ENCODE data around the gene STX2. TPM values are rescaled to one million over a fixed set of nuclear protein-coding genes. Genes with fewer than 3 reads are reported as not detected.

STX2 gene
- total RNA-seq, 1 donor from 2014 or later = 33.0 TPM

- Histone ChIP-seq H2AFZ (ENCODE audit: low read depth, low read length) (no peak overlapping the region), H3K9ac (ENCODE audit: low read length) (no peak overlapping the region), H3K4me2 (ENCODE audit: low read length) (peak overlapping the region; percentile 63), H3K27ac (ENCODE audit: low read depth, low read length) (no peak overlapping the region), H3K79me2 (ENCODE audit: insufficient read depth, low read length) (peaks cover 18% of the 10 kb centered on the region), H3K9me3 (ENCODE audit: insufficient read depth, low read depth, low read length) (no peaks in the 10 kb centered on the region), H3K4me3 (ENCODE audit: insufficient read depth, low read depth, low read length) (no peak overlapping the region), H3K4me1 (ENCODE audit: insufficient read depth, low read length) (no peaks in the 10 kb centered on the region), H4K20me1 (ENCODE audit: insufficient read depth, low read length) (peaks cover 7% of the 10 kb centered on the region), H3K36me3 (ENCODE audit: insufficient read depth, low read length) (peaks cover 8% of the 10 kb centered on the region), H3K27me3 (ENCODE audit: insufficient read depth, low read length) (no peaks in the 10 kb centered on the region)
- no peak overlapping the region for H3K4me3 Mint-ChIP-seq (ENCODE audit: unreplicated experiment)
- H3K4me1 Mint-ChIP-seq (ENCODE audit: low read depth, unreplicated experiment) = peaks cover 19% of the 10 kb centered on the region
- H3K27me3 Mint-ChIP-seq (ENCODE audit: low read depth, unreplicated experiment) = no peaks in the 10 kb centered on the region
- FAIRE-seq = no peak
- no peak for DNase-seq (ENCODE audit: low read depth)
- H3K9me3 Mint-ChIP-seq (ENCODE audit: unreplicated experiment) = no peaks in the 10 kb centered on the region
- no peak for TF ChIP-seq EZH2 (IDR thresholded peaks at IDR 0.05; ENCODE audit: insufficient read depth, low read length)
- TF ChIP-seq, protein P1, sequence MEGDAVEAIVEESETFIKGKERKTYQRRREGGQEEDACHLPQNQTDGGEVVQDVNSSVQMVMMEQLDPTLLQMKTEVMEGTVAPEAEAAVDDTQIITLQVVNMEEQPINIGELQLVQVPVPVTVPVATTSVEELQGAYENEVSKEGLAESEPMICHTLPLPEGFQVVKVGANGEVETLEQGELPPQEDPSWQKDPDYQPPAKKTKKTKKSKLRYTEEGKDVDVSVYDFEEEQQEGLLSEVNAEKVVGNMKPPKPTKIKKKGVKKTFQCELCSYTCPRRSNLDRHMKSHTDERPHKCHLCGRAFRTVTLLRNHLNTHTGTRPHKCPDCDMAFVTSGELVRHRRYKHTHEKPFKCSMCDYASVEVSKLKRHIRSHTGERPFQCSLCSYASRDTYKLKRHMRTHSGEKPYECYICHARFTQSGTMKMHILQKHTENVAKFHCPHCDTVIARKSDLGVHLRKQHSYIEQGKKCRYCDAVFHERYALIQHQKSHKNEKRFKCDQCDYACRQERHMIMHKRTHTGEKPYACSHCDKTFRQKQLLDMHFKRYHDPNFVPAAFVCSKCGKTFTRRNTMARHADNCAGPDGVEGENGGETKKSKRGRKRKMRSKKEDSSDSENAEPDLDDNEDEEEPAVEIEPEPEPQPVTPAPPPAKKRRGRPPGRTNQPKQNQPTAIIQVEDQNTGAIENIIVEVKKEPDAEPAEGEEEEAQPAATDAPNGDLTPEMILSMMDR (IDR thresholded peaks at IDR 0.05; ENCODE audit: insufficient read depth, low read depth, low read length) = no peak
- peaks cover 4% of the 10 kb centered on the region for H3K36me3 Mint-ChIP-seq (ENCODE audit: low read depth, unreplicated experiment)
- H3K27ac Mint-ChIP-seq (ENCODE audit: unreplicated experiment) = no peak overlapping the region
Measured at GRCh38 chr12:130818272-130818634, 20.8 kb downstream of the STX2 start.

DNA sequence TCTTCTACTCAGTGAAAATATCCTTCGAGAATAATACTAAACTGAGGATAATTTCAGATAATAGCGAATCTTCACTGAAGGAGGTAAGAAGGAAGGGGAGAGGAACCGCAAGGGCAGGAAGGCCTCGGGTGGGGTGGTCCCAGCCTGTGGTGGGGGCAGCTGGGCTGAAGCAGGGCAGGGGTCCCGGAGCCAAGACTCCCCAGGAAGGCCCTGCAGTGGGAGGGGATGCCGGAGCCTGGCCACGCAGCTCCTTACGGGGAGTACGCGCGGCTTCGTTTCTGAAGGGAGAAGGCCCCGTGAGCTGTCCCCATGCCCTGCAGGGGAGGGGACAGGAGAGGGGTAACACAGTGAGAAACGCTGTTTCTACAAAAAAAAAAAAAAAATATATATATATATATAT lies 21.2 kb downstream of the STX2 start:
- FAIRE-seq = no peak
- H3K9me3 Mint-ChIP-seq (ENCODE audit: unreplicated experiment) = no peaks in the 10 kb centered on the region
- peaks cover 19% of the 10 kb centered on the region for H3K4me1 Mint-ChIP-seq (ENCODE audit: low read depth, unreplicated experiment)

DNA sequence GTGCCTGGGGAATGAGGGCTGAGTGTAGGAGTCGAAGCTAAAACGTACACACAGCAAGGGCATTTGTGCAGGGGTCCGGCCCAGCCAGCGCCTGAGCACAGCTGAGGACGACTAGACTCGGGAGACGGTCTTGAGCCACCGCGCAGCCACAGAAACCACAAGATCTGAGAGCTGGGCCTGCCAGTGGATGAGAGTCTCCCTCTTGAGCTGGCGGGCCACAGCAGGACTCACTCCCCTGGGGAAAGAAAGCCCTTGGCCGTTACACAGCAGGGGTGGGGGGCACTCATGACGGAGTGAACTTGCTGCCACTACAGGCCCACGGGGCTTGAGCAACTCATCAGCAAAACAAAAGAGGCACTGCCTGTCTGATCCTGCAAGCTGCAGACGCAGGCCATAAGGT lies 23.0 kb downstream of the STX2 start:
- Mint-ChIP-seq H3K4me3 (ENCODE audit: unreplicated experiment) (no peak overlapping the region), H3K9me3 (ENCODE audit: unreplicated experiment) (no peaks in the 10 kb centered on the region), H3K4me1 (ENCODE audit: low read depth, unreplicated experiment) (peaks cover 19% of the 10 kb centered on the region), H3K27me3 (ENCODE audit: low read depth, unreplicated experiment) (no peaks in the 10 kb centered on the region), H3K27ac (ENCODE audit: unreplicated experiment) (no peak overlapping the region), H3K36me3 (ENCODE audit: low read depth, unreplicated experiment) (peaks cover 4% of the 10 kb centered on the region)
- Histone ChIP-seq H3K4me2 (ENCODE audit: low read length) (no peak overlapping the region), H3K36me3 (ENCODE audit: insufficient read depth, low read length) (peaks cover 5% of the 10 kb centered on the region), H2AFZ (ENCODE audit: low read depth, low read length) (no peak overlapping the region), H4K20me1 (ENCODE audit: insufficient read depth, low read length) (peaks cover 10% of the 10 kb centered on the region), H3K4me3 (ENCODE audit: insufficient read depth, low read depth, low read length) (no peak overlapping the region), H3K9ac (ENCODE audit: low read length) (no peak overlapping the region), H3K27ac (ENCODE audit: low read depth, low read length) (no peak overlapping the region), H3K79me2 (ENCODE audit: insufficient read depth, low read length) (peaks cover 20% of the 10 kb centered on the region), H3K4me1 (ENCODE audit: insufficient read depth, low read length) (no peaks in the 10 kb centered on the region), H3K27me3 (ENCODE audit: insufficient read depth, low read length) (no peaks in the 10 kb centered on the region), H3K9me3 (ENCODE audit: insufficient read depth, low read depth, low read length) (no peaks in the 10 kb centered on the region)
- DNase-seq (ENCODE audit: low read depth) = no peak
- no peak for FAIRE-seq
- TF ChIP-seq, protein P1 (IDR thresholded peaks at IDR 0.05; ENCODE audit: insufficient read depth, low read depth, low read length) = no peak
- no peak for TF ChIP-seq EZH2 (IDR thresholded peaks at IDR 0.05; ENCODE audit: insufficient read depth, low read length)

More for the DNA sequence above, 21.2 kb downstream of the STX2 start:
- no peak overlapping the region for H3K4me2 ChIP-seq (ENCODE audit: low read length)
- H3K27ac ChIP-seq (ENCODE audit: low read depth, low read length) = no peak overlapping the region
- no peak overlapping the region for H2AFZ ChIP-seq (ENCODE audit: low read depth, low read length)
- Mint-ChIP-seq H3K4me3 (ENCODE audit: unreplicated experiment) (no peak overlapping the region), H3K27ac (ENCODE audit: unreplicated experiment) (no peak overlapping the region), H3K36me3 (ENCODE audit: low read depth, unreplicated experiment) (peaks cover 4% of the 10 kb centered on the region), H3K27me3 (ENCODE audit: low read depth, unreplicated experiment) (no peaks in the 10 kb centered on the region)
- no peaks in the 10 kb centered on the region for H3K4me1 ChIP-seq (ENCODE audit: insufficient read depth, low read length)
- no peak for DNase-seq (ENCODE audit: low read depth)
- no peaks in the 10 kb centered on the region for H3K27me3 ChIP-seq (ENCODE audit: insufficient read depth, low read length)
- H4K20me1 ChIP-seq (ENCODE audit: insufficient read depth, low read length) = peaks cover 10% of the 10 kb centered on the region
- H3K4me3 ChIP-seq (ENCODE audit: insufficient read depth, low read depth, low read length) = no peak overlapping the region
- H3K9ac ChIP-seq (ENCODE audit: low read length) = no peak overlapping the region
- peaks cover 20% of the 10 kb centered on the region for H3K79me2 ChIP-seq (ENCODE audit: insufficient read depth, low read length)
- peaks cover 5% of the 10 kb centered on the region for H3K36me3 ChIP-seq (ENCODE audit: insufficient read depth, low read length)
- TF ChIP-seq, protein P1 (IDR thresholded peaks at IDR 0.05; ENCODE audit: insufficient read depth, low read depth, low read length) = no peak
- no peak for TF ChIP-seq EZH2 (IDR thresholded peaks at IDR 0.05; ENCODE audit: insufficient read depth, low read length)
- no peaks in the 10 kb centered on the region for H3K9me3 ChIP-seq (ENCODE audit: insufficient read depth, low read depth, low read length)
